Ectodermal cell (in vitro differentiated cells): ENCODE results near the gene ADAD1.

Experiments used
- H3K27ac ChIP-seq: 2 replicates; pipeline ENCODE4 v1.7.0; 2013; ENCODE audit warnings: mild to moderate bottlenecking, low read depth, low read length; ENCODE audit not compliant: insufficient read depth, poor library complexity, severe bottlenecking
- H3K27me3 ChIP-seq: 2 replicates; pipeline ENCODE4 v1.7.0; 2013; ENCODE audit warnings: mild to moderate bottlenecking, low read length; ENCODE audit not compliant: insufficient read depth, control insufficient read depth, poor library complexity, severe bottlenecking
- H3K36me3 ChIP-seq: one replicate; pipeline ENCODE4 v1.7.0; 2013; ENCODE audit warnings: low read length; ENCODE audit not compliant: control insufficient read depth, insufficient read depth
- H3K4me1 ChIP-seq: one replicate; pipeline ENCODE4 v1.7.0; 2013; ENCODE audit warnings: low read length; ENCODE audit not compliant: control insufficient read depth, insufficient read depth
- H3K4me3 ChIP-seq: 2 replicates; pipeline ENCODE4 v1.7.0; 2013; ENCODE audit warnings: low read depth, low read length, control low read depth; ENCODE audit not compliant: insufficient read depth
- H3K9me3 ChIP-seq: 2 replicates; pipeline ENCODE4 v1.7.0; 2013; ENCODE audit warnings: mild to moderate bottlenecking, low read length, moderate library complexity; ENCODE audit not compliant: control insufficient read depth
- WGBS, 2 experiments: methylation state at CpG; one replicate each; pipeline ENCODE4 v1.1.7; 2013; ENCODE audit warnings: missing lambda C conversion rate in 2 of 2; 5-methylcytosine and 5-hydroxymethylcytosine counted together

ADAD1 gene

DNA sequence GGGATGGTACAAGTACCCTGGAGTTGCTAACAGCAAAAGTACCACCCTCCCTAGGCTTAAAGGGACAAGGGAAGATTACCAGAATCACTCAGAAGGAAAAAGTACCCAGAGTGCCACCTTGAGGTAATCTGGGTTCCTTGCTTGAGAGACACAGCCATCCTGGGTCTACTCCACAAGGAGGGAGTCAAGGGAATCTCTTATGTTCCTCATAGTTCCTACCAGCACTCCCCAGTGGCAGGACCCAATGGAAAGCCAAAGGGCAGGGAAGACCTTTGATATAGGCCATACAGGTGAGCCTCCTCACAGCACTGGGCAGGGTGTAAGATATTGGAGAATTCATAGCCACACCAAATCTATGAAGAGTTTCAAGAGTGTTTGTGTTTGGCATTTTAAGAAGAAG, 72.0 kb downstream of the ADAD1 start:
- no peak overlapping the region for H3K4me3 ChIP-seq
- no peaks in the 10 kb centered on the region for H3K9me3 ChIP-seq
- H3K4me1 ChIP-seq = no peaks in the 10 kb centered on the region
- no peak overlapping the region for H3K27ac ChIP-seq
- no peaks in the 10 kb centered on the region for H3K27me3 ChIP-seq
- H3K36me3 ChIP-seq = no peaks in the 10 kb centered on the region

DNA sequence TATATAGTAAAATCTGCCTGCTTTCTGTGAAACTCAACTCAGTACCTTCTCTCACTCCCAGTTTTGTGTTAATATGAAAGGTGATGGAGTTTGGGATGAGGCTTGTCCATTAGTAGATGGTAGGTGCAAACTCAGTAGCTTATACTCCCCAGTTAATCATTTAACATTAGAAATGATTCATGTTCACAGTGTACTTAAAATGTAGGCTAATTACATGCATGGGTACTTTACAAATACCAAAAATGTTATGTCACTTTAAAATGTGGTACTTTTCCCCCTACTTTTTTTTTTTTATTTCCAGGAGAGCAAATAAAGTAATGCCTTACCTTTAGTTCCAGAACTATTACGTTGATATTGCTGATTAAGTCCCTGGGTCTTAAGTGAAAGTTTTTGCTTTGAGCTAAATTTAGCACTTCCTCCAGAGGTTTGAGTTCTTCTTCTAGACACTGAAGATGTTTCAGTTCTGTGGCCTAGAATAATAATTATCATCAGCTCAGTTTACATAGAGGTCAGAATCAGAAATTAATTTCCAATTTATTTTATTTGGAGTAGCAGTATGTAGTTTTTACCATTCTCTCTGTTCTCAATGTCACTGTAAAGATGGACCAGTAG, 74.7 kb downstream of the ADAD1 start:
- H3K27ac ChIP-seq = no peak overlapping the region
- no peaks in the 10 kb centered on the region for H3K36me3 ChIP-seq
- no peaks in the 10 kb centered on the region for H3K27me3 ChIP-seq
- H3K9me3 ChIP-seq = no peaks in the 10 kb centered on the region
- no peaks in the 10 kb centered on the region for H3K4me1 ChIP-seq
- H3K4me3 ChIP-seq = no peak overlapping the region
- WGBS, 2 experiments = 100% methylated on average over 1 of the region's 1 CpG

DNA sequence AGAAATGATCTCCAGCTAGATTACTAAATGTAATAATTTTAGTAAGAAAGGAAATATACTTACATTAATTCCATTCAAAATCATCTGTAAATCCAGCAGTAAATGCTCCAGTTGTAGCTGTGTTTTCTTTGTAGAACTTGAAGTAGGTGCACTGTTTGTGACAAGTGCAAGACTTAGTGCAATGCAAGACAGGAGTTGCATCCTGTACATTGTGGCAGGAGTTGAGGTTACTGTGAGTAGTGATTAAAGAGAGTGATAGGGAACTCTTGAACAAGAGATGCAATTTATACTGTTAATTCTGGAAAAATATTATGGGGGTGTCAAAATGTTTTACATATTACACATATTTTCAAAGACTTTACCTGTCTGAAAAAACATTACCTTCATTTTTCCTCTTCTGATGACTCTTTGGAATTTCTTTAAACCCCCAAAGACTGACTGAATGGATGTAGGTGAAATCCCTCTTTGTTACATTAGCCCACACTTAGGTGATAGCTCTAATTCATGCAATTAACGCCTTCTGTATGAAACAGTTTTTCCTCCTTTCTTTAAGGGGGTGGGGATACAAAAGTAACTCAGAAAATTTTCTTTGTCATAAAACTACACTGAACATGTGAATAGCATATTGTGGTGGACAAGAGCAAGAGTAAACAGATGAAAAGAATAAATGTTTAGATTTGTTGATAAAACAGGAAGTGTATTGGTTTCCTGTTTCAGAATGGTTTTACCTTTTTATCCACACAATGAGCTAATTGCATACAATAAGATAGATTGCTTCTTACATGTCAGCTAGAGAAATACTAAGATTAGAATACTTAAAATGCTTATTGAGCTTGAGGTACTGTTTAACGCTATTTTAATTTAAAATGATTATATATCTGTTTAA, 77.7 kb downstream of the ADAD1 start, which contains the start of gene IL2:
Gene IL2, minus strand, starts transcription at position 495 of the 886 bp plus-strand sequence. Its CDS starts 285 bp downstream, at position 210.
- Histone ChIP-seq H3K9me3 (no peaks in the 10 kb centered on the region), H3K4me1 (no peaks in the 10 kb centered on the region), H3K27me3 (no peaks in the 10 kb centered on the region), H3K27ac (no peak within 1 kb of the TSS), H3K36me3 (no peaks in the 10 kb centered on the region), H3K4me3 (no peak within 1 kb of the TSS)
- WGBS, 2 experiments = 100% methylated on average over 2 of the region's 2 CpGs; no CpG with 5 or more reads in 1 of the 2 experiments

DNA sequence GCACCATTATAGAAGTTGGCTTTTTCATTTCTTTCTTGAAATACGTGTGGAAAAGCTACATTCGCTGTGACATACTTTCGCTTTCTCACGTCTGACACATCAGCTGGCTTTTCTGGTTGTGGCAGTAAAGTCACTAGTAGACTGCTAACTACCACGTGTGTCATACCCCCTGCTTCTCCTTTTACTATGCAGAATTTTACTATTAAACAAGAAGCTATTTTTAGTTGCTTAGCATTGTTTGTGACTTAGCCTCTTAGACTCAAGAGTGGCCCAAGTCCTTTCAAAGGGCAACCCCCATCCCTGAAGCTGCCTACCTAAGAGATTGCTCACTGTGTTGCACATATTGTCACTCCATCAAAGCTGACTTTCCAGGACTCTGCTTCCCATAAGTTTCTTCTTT, 79.8 kb downstream of the ADAD1 start:
- Histone ChIP-seq H3K9me3 (no peaks in the 10 kb centered on the region), H3K36me3 (no peaks in the 10 kb centered on the region), H3K27me3 (no peaks in the 10 kb centered on the region), H3K4me1 (no peaks in the 10 kb centered on the region), H3K27ac (no peak overlapping the region), H3K4me3 (no peak overlapping the region)
- 54 to 57% methylated on average over 5 of the region's 5 CpGs for WGBS, 2 experiments

DNA sequence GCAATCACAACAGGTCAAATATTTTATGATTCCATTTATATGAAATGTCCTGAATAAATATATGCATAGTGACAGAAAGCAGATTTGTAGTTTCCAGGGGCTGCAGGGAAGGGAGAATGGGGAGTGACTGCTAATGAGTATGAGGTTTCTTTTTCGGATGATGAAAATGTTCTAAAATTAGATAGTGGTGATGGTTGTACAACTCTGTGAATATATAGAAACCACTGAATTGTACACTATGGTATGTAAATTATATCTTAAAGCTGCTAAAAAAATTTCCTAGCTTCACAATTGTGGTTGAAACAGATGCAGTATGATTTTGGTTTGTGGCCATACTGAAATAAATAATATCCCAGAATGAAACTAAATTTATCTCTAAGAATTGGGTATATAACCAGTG, 90.6 kb downstream of the ADAD1 start:
- 89% methylated on average over 1 of the region's 1 CpG for WGBS, 2 experiments
- no peaks in the 10 kb centered on the region for H3K36me3 ChIP-seq
- no peak overlapping the region for H3K4me3 ChIP-seq

DNA sequence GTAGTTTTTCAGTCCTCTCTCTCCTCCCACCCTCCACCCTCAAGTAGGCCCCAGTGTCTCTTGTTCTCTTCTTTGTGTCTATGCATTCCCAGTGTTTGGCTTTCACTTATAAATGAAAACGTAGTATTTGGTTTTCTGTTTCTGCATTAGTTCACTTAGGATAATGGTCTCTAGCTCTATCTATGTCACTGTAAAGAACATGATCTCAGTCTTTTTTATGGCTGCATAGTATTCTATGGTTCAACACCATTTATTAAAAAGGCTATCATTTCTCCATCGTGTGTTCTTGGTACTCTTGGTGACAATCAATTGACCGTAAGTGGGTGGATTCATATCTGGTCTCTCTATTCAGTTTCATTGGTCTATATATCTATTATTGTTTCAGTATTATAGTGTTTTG, 96.4 kb downstream of the ADAD1 start:
- Histone ChIP-seq H3K4me3 (no peak overlapping the region), H3K27ac (no peak overlapping the region), H3K9me3 (no peaks in the 10 kb centered on the region), H3K36me3 (no peaks in the 10 kb centered on the region), H3K4me1 (no peaks in the 10 kb centered on the region), H3K27me3 (no peaks in the 10 kb centered on the region)
- 85 to 93% methylated on average over 2 to 3 of the region's 3 CpGs for WGBS, 2 experiments

More for the DNA sequence above, 90.6 kb downstream of the ADAD1 start:
- Histone ChIP-seq H3K27ac (no peak overlapping the region), H3K27me3 (no peaks in the 10 kb centered on the region), H3K4me1 (no peaks in the 10 kb centered on the region), H3K9me3 (no peaks in the 10 kb centered on the region)

DNA sequence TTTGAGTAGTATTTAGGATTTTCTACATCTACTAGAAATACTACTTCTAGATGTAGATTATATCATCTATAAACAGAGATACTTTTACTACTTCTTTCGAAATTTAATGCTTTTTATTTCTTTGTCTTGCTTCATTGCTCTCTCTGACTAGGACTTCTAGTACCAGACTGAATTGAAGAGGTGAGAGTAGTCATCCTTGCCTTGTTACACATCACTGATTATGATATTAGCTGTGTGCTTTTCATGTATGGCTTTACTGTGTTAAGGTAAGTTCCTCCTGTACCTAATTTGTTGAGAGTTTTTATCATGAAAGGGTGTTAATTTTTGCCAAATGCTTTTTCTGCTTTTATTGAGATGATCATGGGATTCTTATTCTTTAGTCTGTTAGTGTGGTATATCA, 97.3 kb downstream of the ADAD1 start:
- no peak overlapping the region for H3K4me3 ChIP-seq
- 80% methylated on average over 1 of the region's 1 CpG; no CpG with 5 or more reads in 1 of the 2 experiments for WGBS, 2 experiments
- no peaks in the 10 kb centered on the region for H3K27me3 ChIP-seq
- H3K4me1 ChIP-seq = no peaks in the 10 kb centered on the region
- no peak overlapping the region for H3K27ac ChIP-seq
- H3K36me3 ChIP-seq = no peaks in the 10 kb centered on the region
- H3K9me3 ChIP-seq = no peaks in the 10 kb centered on the region

DNA sequence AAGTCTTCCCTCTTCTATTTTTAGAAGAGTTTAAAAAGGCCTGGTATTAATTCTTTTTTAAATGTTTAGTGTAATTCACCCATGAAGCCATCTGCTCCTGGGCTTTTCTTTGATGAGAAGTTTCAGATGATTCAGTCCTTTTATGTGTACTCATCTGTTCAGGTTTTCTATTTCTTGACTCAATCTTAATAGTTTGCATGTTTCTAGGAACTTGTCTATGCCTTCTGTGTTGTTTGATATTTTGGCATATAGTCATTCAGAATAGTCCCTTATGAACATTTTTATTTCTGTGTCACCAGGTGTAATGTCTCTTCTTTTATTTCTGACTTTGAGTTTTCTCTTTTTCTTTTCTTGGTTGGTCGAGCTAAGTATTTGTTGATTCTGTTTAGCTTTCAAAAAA, 97.9 kb downstream of the ADAD1 start:
- Histone ChIP-seq H3K4me3 (no peak overlapping the region), H3K9me3 (no peaks in the 10 kb centered on the region)
- WGBS, 2 experiments = no CpG with 5 or more reads among the region's 1 CpG

More for the DNA sequence above, 97.9 kb downstream of the ADAD1 start:
- Histone ChIP-seq H3K4me1 (no peaks in the 10 kb centered on the region), H3K27ac (no peak overlapping the region), H3K36me3 (no peaks in the 10 kb centered on the region), H3K27me3 (no peaks in the 10 kb centered on the region)
